ENCODE measurements around the gene MPZL1. TPM values are rescaled to one million over a fixed set of nuclear protein-coding genes. Genes with fewer than 3 reads are reported as not detected.
A peak's percentile ranks its signal among the peaks of the same experiment; 100 is the strongest.

The MPZL1 gene
- total and polyA plus RNA-seq, 2 donors (not counting 1 experiment from before 2014, with no cell fraction given): 81.4 to 158 TPM

DNA sequence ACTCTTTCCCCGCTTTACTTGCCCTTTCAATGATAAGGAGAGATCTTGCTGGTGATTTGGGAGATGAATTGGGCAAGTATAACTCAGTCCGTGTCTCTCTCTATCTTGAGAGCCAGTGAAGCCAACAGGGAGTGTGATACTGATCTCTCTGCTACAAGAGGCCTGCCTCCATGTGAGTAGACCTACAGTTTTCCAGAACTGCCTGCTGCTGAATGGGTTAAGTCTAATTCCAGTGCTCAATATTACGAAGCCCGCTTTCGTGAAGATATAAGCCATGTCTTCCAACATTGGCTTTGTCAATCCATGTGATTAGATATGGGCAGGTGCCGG, 99.5 kb downstream of the MPZL1 start:
- TF ChIP-seq, protein P1, sequence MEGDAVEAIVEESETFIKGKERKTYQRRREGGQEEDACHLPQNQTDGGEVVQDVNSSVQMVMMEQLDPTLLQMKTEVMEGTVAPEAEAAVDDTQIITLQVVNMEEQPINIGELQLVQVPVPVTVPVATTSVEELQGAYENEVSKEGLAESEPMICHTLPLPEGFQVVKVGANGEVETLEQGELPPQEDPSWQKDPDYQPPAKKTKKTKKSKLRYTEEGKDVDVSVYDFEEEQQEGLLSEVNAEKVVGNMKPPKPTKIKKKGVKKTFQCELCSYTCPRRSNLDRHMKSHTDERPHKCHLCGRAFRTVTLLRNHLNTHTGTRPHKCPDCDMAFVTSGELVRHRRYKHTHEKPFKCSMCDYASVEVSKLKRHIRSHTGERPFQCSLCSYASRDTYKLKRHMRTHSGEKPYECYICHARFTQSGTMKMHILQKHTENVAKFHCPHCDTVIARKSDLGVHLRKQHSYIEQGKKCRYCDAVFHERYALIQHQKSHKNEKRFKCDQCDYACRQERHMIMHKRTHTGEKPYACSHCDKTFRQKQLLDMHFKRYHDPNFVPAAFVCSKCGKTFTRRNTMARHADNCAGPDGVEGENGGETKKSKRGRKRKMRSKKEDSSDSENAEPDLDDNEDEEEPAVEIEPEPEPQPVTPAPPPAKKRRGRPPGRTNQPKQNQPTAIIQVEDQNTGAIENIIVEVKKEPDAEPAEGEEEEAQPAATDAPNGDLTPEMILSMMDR (conservative IDR thresholded peaks at IDR 0.05 in 1 of 2, IDR thresholded peaks at IDR 0.05 in 1 of 2; ENCODE audit: low read depth in 1 of 2, low read length in 2 of 2): no peak
- TF ChIP-seq EZH2 (IDR thresholded peaks at IDR 0.05; ENCODE audit: low read length, missing control alignments): no peak

GRCh38 chr1:167821969-167822685, 100.3 kb downstream of the MPZL1 start:
- no peaks in the 10 kb centered on the region for H3K9me3 ChIP-seq (ENCODE audit: control insufficient read depth, insufficient read depth, low read depth, low read length)
- H4K20me1 ChIP-seq (ENCODE audit: control insufficient read depth, extremely low read depth, insufficient read depth, low read length): no peaks in the 10 kb centered on the region
- no peak overlapping the region for H2AFZ ChIP-seq (ENCODE audit: low read length)
- no peaks in the 10 kb centered on the region for H3K4me1 ChIP-seq (ENCODE audit: control insufficient read depth, extremely low read depth, insufficient read depth, low read length)
- DNase-seq (ENCODE audit: low read depth in 2 of 2): peak in 1 of 2 donors; percentile 51
- H3K79me2 ChIP-seq (ENCODE audit: control insufficient read depth, insufficient read depth, low read length): no peaks in the 10 kb centered on the region
- no peak overlapping the region for H3K27ac ChIP-seq (ENCODE audit: insufficient read depth, low read length)
- no peak for TF ChIP-seq EZH2 (IDR thresholded peaks at IDR 0.05; ENCODE audit: low read length, missing control alignments)
- TF ChIP-seq, protein P1 (conservative IDR thresholded peaks at IDR 0.05 in 1 of 2, IDR thresholded peaks at IDR 0.05 in 1 of 2; ENCODE audit: low read depth in 1 of 2, low read length in 2 of 2): no peak
- H3K9ac ChIP-seq (ENCODE audit: insufficient read depth, low read length): no peak overlapping the region
- no peaks in the 10 kb centered on the region for H3K27me3 ChIP-seq (ENCODE audit: control insufficient read depth, insufficient read depth, low read length)
- H3K4me3 ChIP-seq (replicated peaks in 1 of 4; ENCODE audit: control extremely low read depth in 1 of 4, insufficient read depth in 1 of 4, low read depth in 3 of 4, low read length in 4 of 4): no peak overlapping the region
- no peaks in the 10 kb centered on the region for H3K36me3 ChIP-seq (ENCODE audit: control insufficient read depth, insufficient read depth, low read length)
- no peak overlapping the region for H3K4me2 ChIP-seq (ENCODE audit: extremely low read depth, insufficient read depth, low read length)

More for the DNA sequence above, 99.5 kb downstream of the MPZL1 start:
- H3K9me3 ChIP-seq (ENCODE audit: control insufficient read depth, insufficient read depth, low read depth, low read length): no peaks in the 10 kb centered on the region
- H3K4me1 ChIP-seq (ENCODE audit: control insufficient read depth, extremely low read depth, insufficient read depth, low read length): no peaks in the 10 kb centered on the region
- H3K36me3 ChIP-seq (ENCODE audit: control insufficient read depth, insufficient read depth, low read length): no peaks in the 10 kb centered on the region
- no peak overlapping the region for H3K4me3 ChIP-seq (replicated peaks in 1 of 4; ENCODE audit: control extremely low read depth in 1 of 4, insufficient read depth in 1 of 4, low read depth in 3 of 4, low read length in 4 of 4)
- DNase-seq (ENCODE audit: low read depth in 2 of 2): no peak
- H4K20me1 ChIP-seq (ENCODE audit: control insufficient read depth, extremely low read depth, insufficient read depth, low read length): no peaks in the 10 kb centered on the region
- no peaks in the 10 kb centered on the region for H3K79me2 ChIP-seq (ENCODE audit: control insufficient read depth, insufficient read depth, low read length)
- H3K27ac ChIP-seq (ENCODE audit: insufficient read depth, low read length): no peak overlapping the region
- no peak overlapping the region for H3K4me2 ChIP-seq (ENCODE audit: extremely low read depth, insufficient read depth, low read length)
- no peaks in the 10 kb centered on the region for H3K27me3 ChIP-seq (ENCODE audit: control insufficient read depth, insufficient read depth, low read length)
- no peak overlapping the region for H3K9ac ChIP-seq (ENCODE audit: insufficient read depth, low read length)
- no peak overlapping the region for H2AFZ ChIP-seq (ENCODE audit: low read length)

DNA sequence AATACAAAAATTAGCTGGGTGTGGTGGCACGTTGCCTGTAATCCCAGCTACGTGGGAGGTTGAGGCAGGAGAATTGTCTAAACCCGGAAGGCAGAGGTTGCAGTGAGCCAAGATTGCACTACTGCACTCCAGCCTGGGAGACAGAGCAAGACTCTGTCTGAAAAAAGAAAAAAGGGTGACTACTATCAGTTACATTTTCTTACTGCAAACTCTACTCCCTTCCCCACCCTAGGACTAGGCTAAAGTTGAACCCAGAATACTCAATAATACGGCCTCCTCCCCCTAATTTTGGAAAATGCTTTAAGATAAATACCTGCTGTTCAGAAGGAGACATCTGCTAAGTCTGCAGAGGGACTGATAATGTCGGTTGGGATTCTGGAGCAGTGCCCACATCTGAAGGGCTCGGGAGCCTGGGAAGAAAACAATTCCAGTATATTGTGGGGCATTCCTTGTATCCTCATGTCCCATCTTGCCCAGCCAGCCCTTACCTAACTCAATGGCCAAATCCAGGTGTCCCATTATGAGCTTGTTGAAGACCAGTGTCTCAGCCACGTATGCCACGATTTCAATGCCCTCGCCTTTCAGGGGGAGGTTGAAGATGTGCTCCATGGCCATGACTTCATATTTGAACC, 102.5 kb downstream of the MPZL1 start:
- Histone ChIP-seq H3K36me3 (ENCODE audit: control insufficient read depth, insufficient read depth, low read length) (no peaks in the 10 kb centered on the region), H3K27ac (ENCODE audit: insufficient read depth, low read length) (no peak overlapping the region), H3K9me3 (ENCODE audit: control insufficient read depth, insufficient read depth, low read depth, low read length) (no peaks in the 10 kb centered on the region), H3K4me3 (replicated peaks in 1 of 4; ENCODE audit: control extremely low read depth in 1 of 4, insufficient read depth in 1 of 4, low read depth in 3 of 4, low read length in 4 of 4) (no peak overlapping the region), H4K20me1 (ENCODE audit: control insufficient read depth, extremely low read depth, insufficient read depth, low read length) (no peaks in the 10 kb centered on the region), H3K79me2 (ENCODE audit: control insufficient read depth, insufficient read depth, low read length) (no peaks in the 10 kb centered on the region), H3K9ac (ENCODE audit: insufficient read depth, low read length) (no peak overlapping the region), H3K27me3 (ENCODE audit: control insufficient read depth, insufficient read depth, low read length) (no peaks in the 10 kb centered on the region), H3K4me1 (ENCODE audit: control insufficient read depth, extremely low read depth, insufficient read depth, low read length) (no peaks in the 10 kb centered on the region), H2AFZ (ENCODE audit: low read length) (no peak overlapping the region), H3K4me2 (ENCODE audit: extremely low read depth, insufficient read depth, low read length) (no peak overlapping the region)
- no peak for DNase-seq (ENCODE audit: low read depth in 2 of 2)
- TF ChIP-seq EZH2 (IDR thresholded peaks at IDR 0.05; ENCODE audit: low read length, missing control alignments): no peak
- TF ChIP-seq, protein P1 (conservative IDR thresholded peaks at IDR 0.05 in 1 of 2, IDR thresholded peaks at IDR 0.05 in 1 of 2; ENCODE audit: low read depth in 1 of 2, low read length in 2 of 2): no peak
